ENCODE data around the gene LCA5. TPM values are rescaled to one million over a fixed set of nuclear protein-coding genes. Genes with fewer than 3 reads are reported as not detected.
A peak's percentile ranks its signal among the peaks of the same experiment; 100 is the strongest.

The LCA5 gene
- total RNA-seq, 1 experiment from 2014 or later = 7.0 TPM

DNA sequence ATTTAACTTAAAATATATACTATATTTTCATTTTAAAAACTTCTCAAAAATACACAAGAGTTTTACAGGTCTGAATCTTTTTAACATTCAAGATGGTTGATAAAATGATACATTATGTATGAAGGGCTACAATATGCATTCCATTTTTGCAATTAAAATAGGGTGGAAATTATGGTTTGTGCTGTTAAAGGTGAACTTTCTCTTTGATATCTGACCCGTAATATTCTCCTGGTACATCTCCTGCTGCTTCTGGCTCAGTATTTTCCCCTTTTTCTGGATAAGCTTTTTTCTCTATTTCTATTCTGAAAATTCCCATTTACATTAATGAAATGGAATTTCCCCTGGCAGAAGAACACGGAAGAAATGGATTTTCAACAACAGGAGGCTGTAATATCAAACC, 27.4 kb upstream of the LCA5 start:
- CTCF ChIA-PET = no interaction called here
- H3K4me1 ChIP-seq (ENCODE audit: control insufficient read depth, insufficient read depth, low read length) = peaks cover 11% of the 10 kb centered on the region
- no peak for ATAC-seq
- no peak overlapping the region; the same call in 1 of the 2 replicates for H3K27ac ChIP-seq (ENCODE audit: low read length)
- intact Hi-C loops (cut with micrococcal nuclease; ENCODE audit: unreplicated experiment) = no loop called here
- no peaks in the 10 kb centered on the region for H3K36me3 ChIP-seq (ENCODE audit: control insufficient read depth, insufficient read depth, low read length)
- no TSS peak for BruUV-seq (replicated peaks)
- in situ Hi-C loops (cut with HindIII; ENCODE audit: low pct_unique_long_range_greater_than_20kb, low sequenced_read_pairs) = no loop called here
- no peaks in the 10 kb centered on the region for H3K9me3 ChIP-seq (ENCODE audit: control insufficient read depth, insufficient read depth, low read depth, low read length)
- H3K27me3 ChIP-seq (ENCODE audit: control insufficient read depth, insufficient read depth, low read length) = no peaks in the 10 kb centered on the region
- no peak overlapping the region for H3K4me3 ChIP-seq (ENCODE audit: low read depth in 2 of 2, low read length in 2 of 2)
- TF ChIP-seq POLR2AphosphoS5 (IDR thresholded peaks at IDR 0.05; ENCODE audit: low read depth, low read length) (no peak), CTCF (IDR thresholded peaks at IDR 0.05) (no peak), REST (IDR thresholded peaks at IDR 0.05; ENCODE audit: insufficient read depth in 1 of 2, low read depth in 2 of 2, low read length in 1 of 2) (no peak), SIN3A (IDR thresholded peaks at IDR 0.05; ENCODE audit: borderline replicate concordance, insufficient read depth, low read depth, low read length) (no peak), TCF7L2 (IDR thresholded peaks at IDR 0.05; ENCODE audit: low read depth, low read length) (no peak)
- DNase-seq (ENCODE audit: low read depth, low spot score) = no peak
- POLR2A ChIA-PET = no interaction called here

DNA sequence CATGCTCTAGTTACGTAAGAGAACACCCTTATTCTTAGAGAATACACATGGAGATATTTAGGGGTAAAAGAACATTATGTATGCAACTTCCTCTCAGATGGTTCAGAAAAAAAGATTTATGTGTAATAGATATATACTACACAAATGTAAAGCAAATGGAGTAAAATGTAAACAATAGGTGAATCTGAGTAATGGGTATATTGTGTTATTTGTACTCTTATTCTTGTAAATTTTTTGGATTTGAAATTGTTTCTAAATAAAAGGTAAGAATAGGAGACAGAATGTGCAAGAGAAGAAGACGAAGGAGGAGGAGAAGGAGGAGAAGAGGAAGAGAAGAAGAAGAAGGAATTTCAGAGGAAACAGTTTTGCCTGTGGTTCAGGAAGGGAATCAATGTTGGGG, 22.5 kb upstream of the LCA5 start:
- Histone ChIP-seq H3K4me3 (ENCODE audit: low read depth in 2 of 2, low read length in 2 of 2) (no peak overlapping the region), H3K9me3 (ENCODE audit: control insufficient read depth, insufficient read depth, low read depth, low read length) (no peaks in the 10 kb centered on the region), H3K4me1 (ENCODE audit: control insufficient read depth, insufficient read depth, low read length) (peaks cover 4% of the 10 kb centered on the region), H3K27ac (ENCODE audit: low read length) (0 out of 2 replicates have a peak overlapping the region, but pooled peaks have one; percentile 1), H3K36me3 (ENCODE audit: control insufficient read depth, insufficient read depth, low read length) (no peaks in the 10 kb centered on the region; the same call in 1 of the 2 replicates), H3K27me3 (ENCODE audit: control insufficient read depth, insufficient read depth, low read length) (no peaks in the 10 kb centered on the region)
- no peak for TF ChIP-seq POLR2AphosphoS5 (IDR thresholded peaks at IDR 0.05; ENCODE audit: low read depth, low read length)
- TF ChIP-seq TCF7L2 (IDR thresholded peaks at IDR 0.05; ENCODE audit: low read depth, low read length) = no peak
- no peak for TF ChIP-seq SIN3A (IDR thresholded peaks at IDR 0.05; ENCODE audit: borderline replicate concordance, insufficient read depth, low read depth, low read length)
- TF ChIP-seq REST (IDR thresholded peaks at IDR 0.05; ENCODE audit: insufficient read depth in 1 of 2, low read depth in 2 of 2, low read length in 1 of 2) = no peak
- no TSS peak for BruUV-seq (replicated peaks)
- ChIA-PET CTCF (no interaction called here), POLR2A (no interaction called here)
- in situ Hi-C loops (cut with HindIII; ENCODE audit: low pct_unique_long_range_greater_than_20kb, low sequenced_read_pairs) (no loop called here), intact Hi-C loops (cut with micrococcal nuclease; ENCODE audit: unreplicated experiment) (no loop called here)
- DNase-seq (ENCODE audit: low read depth, low spot score) = no peak
- ATAC-seq = no peak
